Metanephros (tissue), 2 donors: ENCODE data around the gene NRP1. TPM values are rescaled to one million over a fixed set of nuclear protein-coding genes. Genes with fewer than 3 reads are reported as not detected.

Experiments
- small RNA-seq: library from RNA; depleted of rRNA; stranded (forward); fragments of <200 nt; gene quantifications from one replicate; pipeline ENCODE3, GENCODE V24; 2014; ENCODE audit warnings: low replicate concordance
- total RNA-seq: library from RNA; depleted of rRNA; stranded (reverse); fragments of >200 nt; gene quantifications from one replicate; pipeline ENCODE4 v1.2.3, GENCODE V29; 2014

The NRP1 gene
- total RNA-seq, result 170 TPM

GRCh38 chr10:33334153-33334804 lies at the start of gene NRP1:
TSS of gene NRP1 (minus strand) at chr10:33334667. CDS start at chr10:33334382, 285 bp downstream.

Small RNA genes within 50 kb of the gene (small RNA-seq; reads per million reads assigned to genes)
- gene AL353600.1 (not detected), gene RN7SL398P (not detected)
